Measurements from ENCODE around the gene YJU2.
"Not testable (repeated sequence)": the region's sequence is repeated elsewhere in the genome, so short reads cannot be mapped to it uniquely, and the experiment has no call there.

The YJU2 gene

GRCh38 chr19:4268816-4269430 lies 22.0 kb downstream of the YJU2 start:
- DNase-seq = no peak

GRCh38 chr19:4272894-4273293 lies 26.0 kb downstream of the YJU2 start:
- no peak for DNase-seq

GRCh38 chr19:4274321-4274686 lies 27.4 kb downstream of the YJU2 start:
- not testable (repeated sequence) for DNase-seq

GRCh38 chr19:4277191-4277696 lies 30.4 kb downstream of the YJU2 start:
- DNase-seq = no peak

DNA sequence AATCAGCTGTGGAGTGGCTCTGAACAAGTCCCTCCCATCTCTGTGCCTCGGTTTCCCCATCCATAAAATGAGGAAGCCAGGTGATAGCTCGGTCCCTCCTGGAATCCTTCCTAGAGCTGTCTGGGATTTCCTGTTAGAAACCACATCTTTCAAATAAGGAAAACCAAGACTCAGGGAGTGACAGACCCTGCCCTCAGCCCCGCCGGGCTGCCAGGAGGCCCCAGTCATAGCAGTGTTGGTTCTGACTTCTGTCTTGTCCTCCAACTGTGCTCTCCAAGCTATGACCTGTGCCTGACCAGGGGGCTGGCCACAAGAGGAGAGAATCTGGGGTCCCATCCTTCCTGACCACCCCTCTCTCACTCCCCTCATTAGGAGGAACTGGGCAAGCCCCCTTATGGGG lies 31.1 kb downstream of the YJU2 start:
- no peak for DNase-seq

GRCh38 chr19:4278419-4279266 lies 31.8 kb downstream of the YJU2 start, which contains the start of gene SHD:
SHD (plus strand) TSS chr19:4279266; CDS start chr19:4280064, 798 bp downstream.
- DNase-seq = no peak

GRCh38 chr19:4279267-4279529 lies 32.3 kb downstream of the YJU2 start:
- no peak for DNase-seq

GRCh38 chr19:4279530-4280422 lies 32.9 kb downstream of the YJU2 start:
- DNase-seq = no peak

GRCh38 chr19:4284176-4284958 lies 37.5 kb downstream of the YJU2 start:
- DNase-seq = no peak

GRCh38 chr19:4284974-4285373 lies 38.1 kb downstream of the YJU2 start:
- no peak for DNase-seq

DNA sequence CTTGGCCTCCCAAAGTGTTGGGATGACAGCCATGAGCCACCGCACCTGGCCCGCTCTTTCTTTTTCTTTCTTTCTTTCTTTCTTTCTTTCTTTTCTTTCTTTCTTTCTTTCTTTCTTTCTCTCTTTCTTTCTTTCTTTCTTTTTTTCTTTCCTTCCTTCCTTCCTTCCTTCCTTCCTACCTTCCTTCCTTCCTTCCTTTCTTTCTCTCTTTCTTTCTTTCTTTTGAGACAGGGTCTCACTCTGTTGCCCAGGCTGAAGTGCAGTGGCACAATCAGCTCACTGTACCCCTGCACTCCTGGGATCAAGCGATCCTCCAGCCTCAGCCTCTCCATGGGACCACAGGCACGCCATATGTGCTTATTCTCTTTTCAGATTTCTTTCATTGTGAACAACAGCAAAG lies 39.3 kb downstream of the YJU2 start:
- DNase-seq = not testable (repeated sequence)

- DNase-seq = no peak
These were observed 41.4 kb downstream of the YJU2 start for GRCh38 chr19:4288091-4288777.

- no peak for DNase-seq
These were observed 44.4 kb downstream of the YJU2 start for GRCh38 chr19:4291184-4291732.

GRCh38 chr19:4292515-4292914 lies 45.6 kb downstream of the YJU2 start:
- DNase-seq = no peak

DNA sequence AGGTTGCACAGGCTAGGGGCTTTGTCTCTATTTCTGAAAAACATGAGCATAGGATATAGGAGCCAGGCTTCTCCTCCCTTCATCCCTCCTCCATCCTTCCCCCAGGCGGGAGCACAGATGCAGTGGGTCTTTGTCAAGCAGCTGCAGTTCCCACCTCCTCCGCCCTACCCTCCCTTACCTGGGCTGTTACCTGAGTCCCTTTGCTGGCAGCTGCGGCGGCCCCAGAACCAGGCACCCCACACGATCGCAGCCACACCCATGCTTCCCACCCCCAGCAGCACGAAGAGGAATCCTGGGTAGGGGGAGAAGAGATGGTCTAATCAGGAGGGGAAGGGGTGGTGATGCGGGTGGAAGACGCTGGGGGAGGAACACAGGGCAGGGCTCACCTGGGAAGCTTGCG lies 47.5 kb downstream of the YJU2 start:
- no peak for DNase-seq

DNA sequence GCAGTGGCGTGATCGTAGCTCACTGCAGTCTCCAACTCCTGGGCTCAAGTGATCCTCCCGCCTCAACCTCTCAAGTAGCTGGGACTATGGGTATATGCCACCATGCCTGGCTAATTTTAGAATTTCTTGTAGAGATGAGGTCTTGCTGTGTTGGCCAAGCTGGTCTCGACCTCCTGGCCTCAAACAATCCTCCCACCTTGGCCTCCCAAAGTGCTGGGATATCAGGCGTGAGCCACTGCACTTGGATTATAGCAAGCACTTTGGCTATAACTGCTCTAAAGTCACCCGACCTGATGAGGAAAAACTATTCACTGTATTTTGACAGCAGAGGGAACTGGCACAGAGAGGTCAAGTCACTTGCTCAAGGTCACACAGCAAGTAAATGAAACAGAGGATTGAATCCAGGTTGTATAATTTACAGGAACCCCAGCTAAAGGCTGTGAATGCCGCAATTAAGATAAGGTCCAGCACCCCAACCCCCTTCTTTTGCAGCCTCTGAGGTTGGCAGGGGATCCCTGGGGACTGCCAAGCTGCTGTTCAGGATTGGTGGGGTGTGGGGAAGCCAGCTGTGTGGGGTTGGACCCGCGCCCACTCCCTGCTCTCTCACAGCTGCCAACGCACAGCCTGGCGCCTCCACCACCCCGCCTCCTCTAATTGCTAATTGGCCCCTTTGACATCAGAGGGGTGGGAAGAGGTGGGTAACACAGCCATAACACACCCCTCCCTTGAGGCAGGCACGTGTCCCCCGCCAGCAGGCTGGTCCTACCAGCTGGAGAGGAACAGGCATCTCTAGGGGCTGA lies 49.3 kb downstream of the YJU2 start:
- DNase-seq = no peak

DNA sequence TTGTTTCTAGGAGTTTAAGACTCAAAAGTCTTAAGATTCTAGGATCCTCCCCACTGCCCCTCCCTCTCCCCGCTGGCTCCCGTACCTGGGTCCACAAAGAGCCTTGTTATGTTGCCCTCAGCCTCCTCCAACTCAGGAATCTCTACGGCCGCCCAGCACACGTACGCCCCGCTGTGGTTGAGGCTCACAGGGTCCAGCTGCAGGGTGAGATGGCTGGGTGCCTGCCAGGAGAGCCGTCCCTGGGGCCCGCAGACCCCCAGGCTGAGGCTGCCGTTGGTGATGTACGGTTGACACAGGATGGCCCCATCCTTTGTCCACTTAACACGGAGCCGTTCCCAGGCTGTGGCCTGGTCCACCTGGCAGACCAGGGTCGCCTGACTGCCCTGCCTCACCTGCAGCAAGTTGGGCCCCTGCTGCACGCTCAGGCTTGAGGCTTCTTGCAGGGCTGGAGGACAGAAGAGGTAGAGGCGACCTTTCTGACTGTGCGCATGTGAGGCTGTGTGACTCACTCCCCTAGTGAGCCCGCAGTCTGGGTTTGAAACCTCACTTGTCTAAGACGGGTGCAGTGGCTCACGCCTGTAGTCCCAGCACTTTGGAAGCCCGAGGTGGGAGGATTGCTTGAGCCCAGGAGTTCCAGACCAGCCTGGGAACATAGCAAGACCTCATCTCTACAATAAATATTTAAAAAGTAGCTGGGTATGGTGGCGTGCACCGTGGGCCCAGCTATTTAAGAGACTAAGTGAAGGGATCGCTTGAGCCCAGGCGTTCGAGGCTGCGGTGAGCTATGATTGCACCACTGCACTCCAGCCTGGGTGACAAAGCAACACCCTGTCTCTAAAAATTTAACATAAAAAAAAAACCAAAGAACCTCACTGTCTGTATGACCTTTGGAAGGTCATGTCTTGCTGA lies 51.3 kb downstream of the YJU2 start:
- no peak for DNase-seq

DNA sequence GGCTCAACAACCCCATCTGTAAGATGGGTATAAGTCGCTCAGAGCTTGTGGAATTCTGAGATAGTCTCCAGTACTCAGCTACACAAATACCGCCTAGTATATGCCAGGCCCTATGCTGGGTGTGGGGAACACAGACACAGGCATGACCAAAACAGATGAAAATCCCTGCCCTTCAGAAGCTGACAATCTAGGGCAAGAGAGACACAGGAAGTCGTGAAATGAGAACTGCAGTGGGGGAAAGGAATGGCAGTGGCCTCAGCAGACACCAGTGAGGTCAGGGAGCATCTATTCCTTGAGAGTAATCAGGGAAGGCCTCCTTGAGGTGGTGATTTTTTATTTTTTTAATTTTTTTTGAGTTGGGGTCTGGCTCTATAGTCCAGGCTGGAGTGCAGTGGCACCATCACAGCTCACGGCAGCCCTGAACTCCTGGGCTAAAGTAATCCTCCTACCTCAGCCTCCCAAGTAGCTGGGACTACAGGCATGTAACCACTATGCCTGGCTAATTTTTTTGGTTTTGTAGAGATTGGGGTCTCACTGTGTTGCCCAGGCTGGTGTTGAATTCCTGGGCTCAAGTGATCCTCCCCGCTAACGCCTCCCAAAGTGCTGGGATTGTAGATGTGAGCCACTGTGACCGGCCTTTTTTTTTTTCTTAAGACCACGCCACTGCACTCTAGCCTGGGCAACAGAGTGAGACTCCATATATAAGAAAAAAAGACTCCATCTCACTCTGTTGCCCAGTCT lies 52.1 kb downstream of the YJU2 start:
- no peak for DNase-seq

DNA sequence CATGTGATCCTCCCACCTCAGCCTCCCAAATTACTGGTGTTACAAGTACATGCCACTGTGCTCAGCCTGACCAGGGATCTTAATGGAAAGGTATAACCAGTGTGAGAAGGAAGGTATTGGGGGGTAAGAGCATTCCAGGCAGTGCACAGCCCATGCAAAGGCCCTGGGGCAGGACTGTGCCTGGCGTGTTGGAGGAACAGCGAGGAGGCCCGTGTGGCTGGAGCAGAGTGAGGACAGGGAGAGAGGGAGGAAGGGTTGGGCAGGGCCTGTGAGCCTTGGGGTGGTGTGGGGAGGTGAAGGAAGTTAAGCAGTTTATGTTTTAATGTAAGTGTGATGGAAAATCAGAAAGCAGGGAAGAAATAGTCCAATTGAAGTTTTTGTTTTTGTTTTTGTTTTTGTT lies 53.7 kb downstream of the YJU2 start:
- DNase-seq = no peak

Data from fibroblast of upper back skin (primary cell).